SK-N-MC (cell line): ENCODE results near the gene CNTLN.

Experiments
- EZH2 ChIP-seq: fragments of 200-600 bp; sonication (generic); IDR thresholded peaks from one replicate; pipeline ENCODE4 v1.6.1; 2017; ENCODE audit warnings: antibody characterized with exemption
- POLR2AphosphoS5 ChIP-seq: IDR thresholded peaks from 2 replicates; pipeline ENCODE4 v1.6.1; 2012; ENCODE audit warnings: mild to moderate bottlenecking, low read depth, low read length, borderline replicate concordance

DNA sequence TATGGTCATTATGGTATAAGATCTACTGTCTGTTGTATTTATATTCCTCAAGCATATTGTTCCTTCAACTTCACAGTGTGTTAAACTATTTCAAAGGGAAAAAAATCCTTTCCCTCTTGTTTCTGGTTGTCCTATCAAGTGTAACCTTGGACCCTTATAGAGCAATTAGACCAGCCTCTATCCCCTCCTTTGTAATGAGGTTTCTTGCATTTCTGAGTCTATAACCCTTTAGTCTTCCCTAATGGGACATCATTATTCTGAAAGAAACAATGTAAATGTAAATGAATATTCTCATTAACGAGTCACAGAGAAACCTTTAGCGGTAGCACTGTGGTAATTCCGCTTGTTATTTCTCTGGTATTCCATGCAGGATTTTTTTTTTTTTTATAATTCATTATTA, 197.3 kb downstream of the CNTLN start:
- TF ChIP-seq EZH2: no peak
- TF ChIP-seq POLR2AphosphoS5: no peak
